T-helper 2 cell (primary cell): Measurements from ENCODE around the gene TMC2.
"Not testable (repeated sequence)": the region's sequence is repeated elsewhere in the genome, so short reads cannot be mapped to it uniquely, and the experiment has no call there.

Experiments
- DNase-seq, 5 experiments: peaks; one replicate each; pipeline versions ENCODE4 v3.0.0 to v3.0.0-alpha.2; 2012 to 2022
- total RNA-seq, 2 donors: gene quantifications; one replicate each; lab custom pipeline; 2026; lab: John Stamatoyannopoulos, UW

The TMC2 gene
- 0 reads per million in 2 donors for total RNA-seq

- no peak for DNase-seq
Measured at GRCh38 chr20:2536560-2536986, at the start of gene TMC2. Gene TMC2 (plus strand): TSS chr20:2536573. CDS start chr20:2536622, 49 bp downstream.

- not testable (repeated sequence) for DNase-seq
Measured at GRCh38 chr20:2502808-2503384, 33.5 kb upstream of the TMC2 start.

DNA sequence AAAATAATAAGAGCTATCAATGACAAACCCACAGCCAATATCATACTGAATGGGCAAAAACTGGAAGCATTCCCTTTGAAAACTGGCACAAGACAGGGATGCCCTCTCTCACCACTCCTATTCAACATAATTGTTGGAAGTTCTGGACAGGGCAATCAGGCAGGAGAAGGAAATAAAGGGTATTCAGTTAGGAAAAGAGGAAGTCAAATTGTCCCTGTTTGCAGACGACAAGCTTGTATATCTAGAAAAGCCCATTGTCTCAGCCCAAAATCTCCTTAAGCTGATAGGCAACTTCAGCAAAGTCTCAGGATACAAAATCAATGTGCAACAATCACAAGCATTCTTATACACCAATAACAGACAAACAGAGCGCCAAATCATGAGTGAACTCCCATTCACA lies 31.6 kb upstream of the TMC2 start:
- DNase-seq: not testable (repeated sequence)

DNA sequence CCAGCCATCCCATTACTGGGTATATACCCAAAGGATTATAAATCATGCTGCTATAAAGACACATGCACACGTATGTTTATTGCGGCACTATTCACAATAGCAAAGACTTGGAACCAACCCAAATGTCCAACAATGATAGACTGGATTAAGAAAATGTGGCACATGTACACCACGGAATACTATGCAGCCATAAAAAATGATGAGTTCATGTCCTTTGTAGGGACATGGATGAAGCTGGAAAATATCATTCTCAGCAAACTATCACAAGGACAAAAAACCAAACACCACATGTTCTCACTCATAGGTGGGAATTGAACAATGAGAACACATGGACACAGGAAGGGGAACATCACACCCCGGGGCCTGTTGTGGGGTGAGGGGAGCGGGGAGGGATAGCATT lies 29.9 kb upstream of the TMC2 start:
- not testable (repeated sequence) for DNase-seq

- no peak for DNase-seq
Measured at GRCh38 chr20:2507464-2507863, 28.9 kb upstream of the TMC2 start.

- no peak for DNase-seq
Measured at GRCh38 chr20:2507875-2508630, 28.3 kb upstream of the TMC2 start.

GRCh38 chr20:2508631-2509467 lies 27.5 kb upstream of the TMC2 start, which contains the start of gene ZNF343:
Gene ZNF343 (minus strand): TSS chr20:2508915. CDS start chr20:2493895, 15,020 bp downstream.
- DNase-seq: peak; percentile 36 to 89 (median 67)

DNA sequence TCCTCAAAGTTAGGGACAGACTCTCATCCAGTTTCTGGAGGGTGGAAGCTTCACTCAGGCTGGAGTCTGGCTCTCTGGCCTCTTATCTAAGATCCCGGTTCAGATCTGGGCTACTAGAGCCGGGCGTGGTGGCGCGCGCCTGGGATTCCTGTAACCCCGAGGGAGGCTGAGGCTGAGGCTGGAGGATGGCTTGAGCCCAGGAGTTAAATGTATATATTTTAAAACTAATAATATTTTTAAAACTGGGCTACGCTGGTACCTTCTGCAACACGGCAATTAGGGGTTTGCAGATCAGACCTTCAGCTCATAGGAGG lies 26.9 kb upstream of the TMC2 start:
- no peak for DNase-seq

- no peak for DNase-seq
Measured at GRCh38 chr20:2509794-2510193, 26.6 kb upstream of the TMC2 start.

DNA sequence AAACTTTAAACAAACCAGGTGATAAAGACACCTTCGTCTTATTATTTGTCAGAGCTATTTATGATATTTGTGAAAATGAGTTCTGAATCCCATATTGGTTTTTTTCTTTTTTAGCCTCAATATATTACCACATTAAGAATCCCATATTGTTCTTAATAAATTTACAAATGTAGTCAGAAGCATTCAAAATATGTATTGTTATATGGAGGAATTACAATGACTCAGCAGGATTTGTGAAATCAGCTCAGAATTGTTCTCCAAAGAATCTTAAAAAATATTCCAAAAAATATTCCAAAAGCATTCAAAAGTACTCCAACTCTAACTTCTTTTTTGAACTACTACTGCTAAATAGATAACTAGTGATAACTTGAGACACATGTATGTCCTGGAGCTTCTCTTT lies 21.2 kb upstream of the TMC2 start:
- DNase-seq: no peak

DNA sequence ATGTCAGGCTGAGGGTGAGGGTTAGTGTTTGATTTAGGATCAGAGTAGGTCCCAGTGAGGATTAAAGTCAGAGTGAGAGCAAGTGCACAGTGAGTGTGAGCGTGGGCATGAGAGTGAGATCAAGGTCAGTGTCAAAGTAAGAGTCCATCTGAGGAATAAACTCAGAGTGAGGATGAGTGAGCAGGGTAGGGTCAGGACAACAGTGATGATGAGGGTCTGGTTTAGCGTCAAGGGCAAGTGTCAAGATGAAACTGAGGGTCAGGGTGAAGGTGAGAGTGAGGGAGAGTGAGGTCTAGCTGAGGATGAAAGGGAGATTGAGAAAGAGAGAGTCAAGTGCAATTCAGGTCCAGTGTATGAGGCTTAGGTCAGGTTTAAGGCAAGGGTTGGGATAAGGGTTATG lies 20.0 kb upstream of the TMC2 start:
- DNase-seq: no peak

DNA sequence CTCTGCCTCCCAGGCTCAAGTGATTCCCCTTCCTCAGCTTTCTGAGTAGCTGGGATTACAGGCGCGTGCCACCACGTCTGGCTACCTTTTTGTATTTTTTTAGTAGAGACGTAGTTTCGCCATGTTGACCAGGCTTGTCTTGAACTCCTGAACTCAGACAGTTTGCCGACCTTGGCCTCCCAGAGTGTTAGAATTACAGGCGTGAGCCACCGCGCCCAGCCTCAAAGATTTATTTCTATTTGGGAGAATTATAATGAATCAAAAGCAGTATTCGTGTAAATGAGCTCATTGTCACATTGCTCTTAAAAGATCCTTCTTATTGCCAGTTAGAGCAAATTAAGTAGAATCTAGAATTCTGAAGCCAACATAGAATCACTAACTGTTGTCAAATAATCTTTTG lies 18.3 kb upstream of the TMC2 start:
- DNase-seq: no peak

DNA sequence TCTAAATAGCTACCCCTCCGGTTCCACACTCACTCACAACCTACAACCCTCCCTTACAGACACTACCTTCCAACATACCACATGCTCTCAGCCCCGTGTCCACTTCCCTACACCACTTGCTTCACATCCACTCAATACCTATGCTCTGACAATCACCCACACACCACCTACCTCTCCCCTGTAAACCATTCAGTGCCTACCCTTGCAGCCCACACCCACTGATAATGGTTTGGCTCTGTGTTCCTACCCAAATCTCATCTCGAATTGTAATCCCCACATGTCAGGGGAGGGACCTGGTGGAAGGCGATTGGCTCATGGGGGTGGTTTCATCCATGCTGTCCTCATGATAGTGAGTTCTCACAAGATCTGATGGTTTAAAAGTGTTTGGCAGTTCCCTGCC lies 17.8 kb upstream of the TMC2 start:
- DNase-seq: no peak

- no peak for DNase-seq
Measured at GRCh38 chr20:2519115-2519809, 17.1 kb upstream of the TMC2 start.

- DNase-seq: no peak
Measured at GRCh38 chr20:2520617-2521016, 15.8 kb upstream of the TMC2 start.

DNA sequence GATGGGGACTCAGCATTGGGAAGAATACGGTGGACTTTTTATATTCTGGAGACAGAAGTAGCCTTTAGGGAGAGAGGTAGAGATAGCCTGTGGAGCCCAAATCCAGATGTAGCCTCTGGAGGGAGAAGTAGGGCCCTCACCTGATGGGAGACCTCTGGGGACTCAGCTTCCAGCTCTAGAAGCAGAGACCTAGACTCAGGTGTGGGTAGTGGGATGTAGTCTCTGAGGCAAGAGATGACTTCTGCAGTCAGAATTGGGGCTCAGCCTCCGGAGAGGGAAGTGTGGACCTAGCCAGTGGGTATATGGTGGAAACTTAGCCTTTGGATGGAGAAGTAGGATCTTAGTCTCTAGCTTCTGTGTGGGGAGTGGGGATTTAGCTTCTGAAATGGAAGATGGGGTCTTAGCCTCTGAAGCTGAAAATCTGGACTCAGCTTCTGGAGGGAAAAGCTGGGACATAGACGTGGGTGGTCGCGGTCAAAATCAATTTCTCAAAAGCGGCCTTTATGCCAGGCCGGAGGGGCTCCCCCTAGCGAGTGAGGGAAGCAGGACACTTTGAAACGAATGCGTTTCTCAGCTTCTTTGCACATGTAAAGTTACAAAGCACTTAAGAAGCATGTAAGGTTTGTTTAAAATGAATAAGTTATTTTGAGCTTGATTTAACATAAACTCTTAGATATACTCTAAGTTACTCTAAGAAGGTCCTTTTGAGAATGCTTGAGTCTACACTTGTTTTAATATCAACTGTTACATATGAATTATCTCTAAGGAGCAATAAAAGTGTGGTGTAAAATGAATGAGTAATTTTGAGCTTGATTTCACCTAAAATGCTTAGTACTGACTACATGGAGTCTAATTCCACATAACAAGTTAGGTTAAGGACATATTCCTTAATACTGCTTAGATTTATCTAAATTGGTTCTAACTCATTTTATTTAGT lies 14.7 kb upstream of the TMC2 start:
- peak in 4 of 5 experiments; percentile 9 to 47 (median 29) for DNase-seq

- DNase-seq: peak in 1 of 5 experiments; percentile 22
Measured at GRCh38 chr20:2522826-2523429, 13.4 kb upstream of the TMC2 start.

- peak; percentile 78 to 87 (median 87) for DNase-seq
Measured at GRCh38 chr20:2523919-2524708, 12.3 kb upstream of the TMC2 start.

DNA sequence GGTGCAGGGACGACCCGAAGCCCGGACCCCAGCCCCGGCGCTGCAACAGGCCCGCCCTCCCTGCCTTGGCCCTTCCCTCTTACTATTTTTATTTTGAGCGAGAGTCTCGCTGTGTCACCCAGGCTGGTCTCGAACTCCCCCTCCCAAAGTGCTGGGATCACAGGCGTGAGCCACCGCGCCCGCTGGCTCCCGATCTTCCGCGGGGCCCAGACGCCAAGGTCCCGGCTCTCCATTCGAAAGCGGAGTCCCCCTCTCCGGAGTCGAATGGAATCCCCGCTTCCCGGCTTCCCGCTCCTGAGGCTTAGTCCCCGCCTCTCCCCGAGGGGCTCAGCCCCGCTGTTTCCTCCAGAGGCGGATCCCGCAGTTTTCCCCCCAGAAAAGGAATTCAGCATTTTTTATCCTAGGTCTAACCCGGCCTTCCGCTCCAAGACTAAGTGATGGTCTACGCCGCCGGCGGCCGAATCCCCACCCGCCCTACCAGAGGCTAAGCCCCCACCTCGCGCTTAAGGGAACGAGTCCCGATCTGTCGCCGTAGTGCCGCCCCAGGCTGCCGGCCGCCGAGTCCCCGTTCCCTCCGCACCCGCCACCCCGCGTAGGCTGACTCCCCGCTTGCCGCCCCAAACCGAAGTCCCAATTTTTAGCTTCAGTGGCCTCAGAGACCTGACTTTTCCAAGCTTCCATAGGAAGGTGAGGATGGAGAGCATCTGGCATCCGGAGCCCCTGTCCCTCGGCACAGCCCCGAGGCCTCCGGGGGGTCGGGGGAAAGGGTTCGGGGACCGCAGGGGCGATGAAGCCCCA lies 11.5 kb upstream of the TMC2 start:
- peak in 3 of 5 experiments; percentile 4 to 45 (median 17) for DNase-seq

- not testable (repeated sequence) for DNase-seq
Measured at GRCh38 chr20:2526218-2526583, 10.2 kb upstream of the TMC2 start.
